HEK293 (cell line): ENCODE measurements around the gene CIB1.

Experiments
- CTCF ChIA-PET: fragments of 350-600 bp; formaldehyde crosslinking; extraction: SDS; loops from one replicate; lab custom pipeline; 2021; ENCODE audit warnings: antibody characterized with exemption; lab: Yijun Ruan, JAX
- POLR2A ChIA-PET: fragments of 300-600 bp; formaldehyde crosslinking; extraction: SDS; loops from one replicate; lab custom pipeline; 2020; ENCODE audit warnings: antibody characterized with exemption, inconsistent platforms; lab: Yijun Ruan, JAX
- H3K27ac ChIP-seq: fragments of 200-500 bp; sonication (Bioruptor generic); 2 replicates; pipeline ENCODE4 v1.5.1; 2014; ENCODE audit warnings: low read depth, low read length, control low read depth, inconsistent platforms; ENCODE audit errors: extremely low read depth
- H3K36me3 ChIP-seq, 2 experiments: fragments of 200-500 bp in 1 of 2; sonication (Bioruptor generic) in 1 of 2; 1 replicate in 1 of 2; 2 replicates in 1 of 2; pipeline ENCODE4 v1.5.1; 2014 to 2017; ENCODE audit warnings: inconsistent platforms in 2 of 2, low read length in 2 of 2; ENCODE audit not compliant: control insufficient read depth in 2 of 2, insufficient read depth in 1 of 2
- H3K4me1 ChIP-seq: fragments of 200-500 bp; sonication (Bioruptor generic); 2 replicates; pipeline ENCODE4 v1.5.1; 2014; ENCODE audit warnings: mild to moderate bottlenecking, low read length, inconsistent platforms; ENCODE audit not compliant: control insufficient read depth, insufficient read depth
- H3K4me3 ChIP-seq: 2 replicates; pipeline ENCODE4 v1.5.1; 2011; ENCODE audit warnings: low read depth, mild to moderate bottlenecking, control low read depth, low read length, moderate library complexity
- H3K9me3 ChIP-seq: fragments of 200-500 bp; sonication (Bioruptor generic); 2 replicates; pipeline ENCODE4 v1.5.1; 2014; ENCODE audit warnings: low read depth, low read length, inconsistent platforms; ENCODE audit not compliant: control insufficient read depth, insufficient read depth
- BCL11B ChIP-seq: fragments of 450-650 bp; formaldehyde crosslinking; IDR thresholded peaks from 2 replicates; pipeline ENCODE4 v1.5.1; 2016; ENCODE audit warnings: low read depth, missing biosample characterization, missing genetic modification characterization
- IKZF3 ChIP-seq: fragments of 450-650 bp; IDR thresholded peaks from 2 replicates; pipeline ENCODE4 v1.5.0; 2018; ENCODE audit warnings: missing biosample characterization, mild to moderate bottlenecking, missing genetic modification characterization, moderate library complexity
- KLF7 ChIP-seq: fragments of 450-650 bp; formaldehyde crosslinking; IDR thresholded peaks from 2 replicates; pipeline ENCODE4 v1.5.1; 2016; ENCODE audit warnings: missing biosample characterization, missing genetic modification characterization, borderline replicate concordance
- KLF8 ChIP-seq: fragments of 450-650 bp; formaldehyde crosslinking; IDR thresholded peaks from 2 replicates; pipeline ENCODE4 v1.5.1; 2016; ENCODE audit warnings: missing biosample characterization, missing genetic modification characterization
- SCRT1 ChIP-seq: fragments of 450-650 bp; formaldehyde crosslinking; IDR thresholded peaks from 2 replicates; pipeline ENCODE4 v1.5.1; 2016; ENCODE audit warnings: missing biosample characterization, missing genetic modification characterization, borderline replicate concordance
- SP3 ChIP-seq: fragments of 450-650 bp; formaldehyde crosslinking; IDR thresholded peaks from 2 replicates; pipeline ENCODE4 v1.5.1; 2016; ENCODE audit warnings: missing biosample characterization, missing genetic modification characterization
- ZNF133 ChIP-seq: fragments of 450-650 bp; formaldehyde crosslinking; IDR thresholded peaks from 2 replicates; pipeline ENCODE4 v1.5.1; 2016; ENCODE audit warnings: missing biosample characterization, missing genetic modification characterization
- ZNF404 ChIP-seq: fragments of 450-650 bp; formaldehyde crosslinking; IDR thresholded peaks from 2 replicates; pipeline ENCODE4 v1.5.1; 2017; ENCODE audit warnings: missing biosample characterization, missing genetic modification characterization
- ZNF585B ChIP-seq: fragments of 450-650 bp; formaldehyde crosslinking; IDR thresholded peaks from 2 replicates; pipeline ENCODE4 v1.5.1; 2016; ENCODE audit warnings: missing biosample characterization, missing genetic modification characterization
- ZNF629 ChIP-seq: fragments of 450-650 bp; formaldehyde crosslinking; IDR thresholded peaks from 2 replicates; pipeline ENCODE4 v1.5.1; 2017; ENCODE audit warnings: missing biosample characterization, missing genetic modification characterization
- ZNF658 ChIP-seq: fragments of 450-650 bp; formaldehyde crosslinking; IDR thresholded peaks from 2 replicates; pipeline ENCODE4; 2016; ENCODE audit warnings: missing biosample characterization, missing genetic modification characterization
- ZNF664 ChIP-seq: fragments of 450-650 bp; formaldehyde crosslinking; IDR thresholded peaks from 2 replicates; pipeline ENCODE4 v1.5.1; 2016; ENCODE audit warnings: missing biosample characterization, missing genetic modification characterization
- TF ChIP-seq, protein P1 (sequence below): fragments of 450-650 bp; formaldehyde crosslinking; IDR thresholded peaks from 2 replicates; pipeline ENCODE4 v1.5.1; 2016; ENCODE audit warnings: missing biosample characterization, missing genetic modification characterization
- TF ChIP-seq, protein P2 (sequence below): fragments of 450-650 bp; formaldehyde crosslinking; IDR thresholded peaks from 2 replicates; pipeline ENCODE4 v1.5.1; 2016; ENCODE audit warnings: missing biosample characterization, missing genetic modification characterization
- TF ChIP-seq, protein P3 (sequence below): fragments of 450-650 bp; IDR thresholded peaks from 2 replicates; pipeline ENCODE4 v1.5.1; 2018; ENCODE audit warnings: missing biosample characterization, missing genetic modification characterization
- TF ChIP-seq, protein P4 (sequence below): fragments of 450-650 bp; formaldehyde crosslinking; IDR thresholded peaks from 2 replicates; pipeline ENCODE4 v1.5.1; 2016; ENCODE audit warnings: missing biosample characterization, missing genetic modification characterization

The CIB1 gene

DNA sequence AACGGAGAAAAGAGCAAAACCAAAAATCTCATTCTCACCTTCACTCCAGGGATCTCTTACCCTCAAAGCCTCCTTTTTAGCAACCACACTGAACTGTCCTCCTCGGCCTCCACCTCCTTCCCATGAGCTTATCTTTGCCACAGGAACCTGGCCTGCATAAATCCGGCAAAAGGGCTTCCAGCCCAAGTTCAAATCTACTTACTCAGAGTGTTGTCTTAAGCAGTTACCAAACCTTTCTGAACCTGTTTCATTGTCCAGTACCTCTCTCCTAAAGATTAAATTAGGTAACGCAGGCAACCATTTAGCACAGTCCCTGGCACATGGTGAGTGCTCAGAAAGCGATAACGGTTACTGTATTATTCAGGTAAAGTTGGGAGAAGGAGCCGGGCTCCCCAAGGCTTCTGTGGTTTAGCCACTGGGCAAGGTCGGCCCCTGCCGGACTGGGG lies 777 bp downstream of the CIB1 start:
- peak overlapping the region; percentile 47; the same call in 1 of the 2 replicates for H3K27ac ChIP-seq
- H3K4me3 ChIP-seq = peak overlapping the region; percentile 72
- POLR2A ChIA-PET = interaction anchor here (0.6 to 3.0 kb wide), 19 partner anchors 8 to 722 kb away, joined by 3 to 38 read pairs (median 8); partner anchors contain the start of genes IQGAP1, NGRN, RCCD1 and SEMA4B
- TF ChIP-seq SP3 (tag by site-specific recombination) (no peak), ZNF629 (tag by site-specific recombination) (no peak), ZNF658 (tag by site-specific recombination) (no peak), KLF8 (tag by site-specific recombination) (no peak), ZNF404 (tag by site-specific recombination) (no peak), IKZF3 (tag by site-specific recombination) (no peak), BCL11B (tag by site-specific recombination) (no peak), KLF7 (no peak), ZNF133 (tag by site-specific recombination) (no peak), SCRT1 (no peak)
- TF ChIP-seq, protein P1, sequence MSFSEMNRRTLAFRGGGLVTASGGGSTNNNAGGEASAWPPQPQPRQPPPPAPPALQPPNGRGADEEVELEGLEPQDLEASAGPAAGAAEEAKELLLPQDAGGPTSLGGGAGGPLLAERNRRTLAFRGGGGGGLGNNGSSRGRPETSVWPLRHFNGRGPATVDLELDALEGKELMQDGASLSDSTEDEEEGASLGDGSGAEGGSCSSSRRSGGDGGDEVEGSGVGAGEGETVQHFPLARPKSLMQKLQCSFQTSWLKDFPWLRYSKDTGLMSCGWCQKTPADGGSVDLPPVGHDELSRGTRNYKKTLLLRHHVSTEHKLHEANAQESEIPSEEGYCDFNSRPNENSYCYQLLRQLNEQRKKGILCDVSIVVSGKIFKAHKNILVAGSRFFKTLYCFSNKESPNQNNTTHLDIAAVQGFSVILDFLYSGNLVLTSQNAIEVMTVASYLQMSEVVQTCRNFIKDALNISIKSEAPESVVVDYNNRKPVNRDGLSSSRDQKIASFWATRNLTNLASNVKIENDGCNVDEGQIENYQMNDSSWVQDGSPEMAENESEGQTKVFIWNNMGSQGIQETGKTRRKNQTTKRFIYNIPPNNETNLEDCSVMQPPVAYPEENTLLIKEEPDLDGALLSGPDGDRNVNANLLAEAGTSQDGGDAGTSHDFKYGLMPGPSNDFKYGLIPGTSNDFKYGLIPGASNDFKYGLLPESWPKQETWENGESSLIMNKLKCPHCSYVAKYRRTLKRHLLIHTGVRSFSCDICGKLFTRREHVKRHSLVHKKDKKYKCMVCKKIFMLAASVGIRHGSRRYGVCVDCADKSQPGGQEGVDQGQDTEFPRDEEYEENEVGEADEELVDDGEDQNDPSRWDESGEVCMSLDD = no peak
- TF ChIP-seq, protein P2, sequence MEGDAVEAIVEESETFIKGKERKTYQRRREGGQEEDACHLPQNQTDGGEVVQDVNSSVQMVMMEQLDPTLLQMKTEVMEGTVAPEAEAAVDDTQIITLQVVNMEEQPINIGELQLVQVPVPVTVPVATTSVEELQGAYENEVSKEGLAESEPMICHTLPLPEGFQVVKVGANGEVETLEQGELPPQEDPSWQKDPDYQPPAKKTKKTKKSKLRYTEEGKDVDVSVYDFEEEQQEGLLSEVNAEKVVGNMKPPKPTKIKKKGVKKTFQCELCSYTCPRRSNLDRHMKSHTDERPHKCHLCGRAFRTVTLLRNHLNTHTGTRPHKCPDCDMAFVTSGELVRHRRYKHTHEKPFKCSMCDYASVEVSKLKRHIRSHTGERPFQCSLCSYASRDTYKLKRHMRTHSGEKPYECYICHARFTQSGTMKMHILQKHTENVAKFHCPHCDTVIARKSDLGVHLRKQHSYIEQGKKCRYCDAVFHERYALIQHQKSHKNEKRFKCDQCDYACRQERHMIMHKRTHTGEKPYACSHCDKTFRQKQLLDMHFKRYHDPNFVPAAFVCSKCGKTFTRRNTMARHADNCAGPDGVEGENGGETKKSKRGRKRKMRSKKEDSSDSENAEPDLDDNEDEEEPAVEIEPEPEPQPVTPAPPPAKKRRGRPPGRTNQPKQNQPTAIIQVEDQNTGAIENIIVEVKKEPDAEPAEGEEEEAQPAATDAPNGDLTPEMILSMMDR = no peak
- TF ChIP-seq, protein P3, sequence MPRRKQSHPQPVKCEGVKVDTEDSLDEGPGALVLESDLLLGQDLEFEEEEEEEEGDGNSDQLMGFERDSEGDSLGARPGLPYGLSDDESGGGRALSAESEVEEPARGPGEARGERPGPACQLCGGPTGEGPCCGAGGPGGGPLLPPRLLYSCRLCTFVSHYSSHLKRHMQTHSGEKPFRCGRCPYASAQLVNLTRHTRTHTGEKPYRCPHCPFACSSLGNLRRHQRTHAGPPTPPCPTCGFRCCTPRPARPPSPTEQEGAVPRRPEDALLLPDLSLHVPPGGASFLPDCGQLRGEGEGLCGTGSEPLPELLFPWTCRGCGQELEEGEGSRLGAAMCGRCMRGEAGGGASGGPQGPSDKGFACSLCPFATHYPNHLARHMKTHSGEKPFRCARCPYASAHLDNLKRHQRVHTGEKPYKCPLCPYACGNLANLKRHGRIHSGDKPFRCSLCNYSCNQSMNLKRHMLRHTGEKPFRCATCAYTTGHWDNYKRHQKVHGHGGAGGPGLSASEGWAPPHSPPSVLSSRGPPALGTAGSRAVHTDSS = no peak
- H3K9me3 ChIP-seq = no peaks in the 10 kb centered on the region
- H3K4me1 ChIP-seq = no peaks in the 10 kb centered on the region
- CTCF ChIA-PET = interaction anchor here (0.7 to 4.8 kb wide), 11 partner anchors 10 to 653 kb away, joined by 3 to 38 read pairs (median 4); partner anchors contain the start of gene TTLL13
- H3K36me3 ChIP-seq = peaks cover 13 to 47% of the 10 kb centered on the region in 2 experiments; a peak in 2 of 3 replicates

DNA sequence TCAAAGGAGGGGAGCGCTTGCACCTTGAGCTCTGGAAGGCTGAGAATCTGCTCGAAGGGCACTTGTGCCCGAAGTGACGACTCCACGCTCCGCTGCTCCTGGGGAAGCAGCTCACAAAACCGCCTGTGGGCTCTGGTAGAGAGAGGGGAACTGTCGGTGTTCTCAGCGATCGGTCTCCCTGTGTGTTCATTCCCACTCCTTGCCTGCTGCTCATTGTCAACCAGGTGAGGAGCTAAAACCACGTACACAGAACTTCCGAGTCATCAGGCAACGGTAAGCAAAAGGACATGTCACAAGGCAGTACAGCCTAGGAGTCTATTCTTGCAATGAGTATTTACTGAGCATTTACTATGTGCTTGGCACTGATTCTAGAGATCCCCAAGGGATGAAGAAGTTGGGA lies 1.5 kb downstream of the CIB1 start:
- H3K36me3 ChIP-seq = peaks cover 5 to 50% of the 10 kb centered on the region in 2 experiments; a peak in 2 of 3 replicates
- POLR2A ChIA-PET = interaction anchor here (0.5 to 3.0 kb wide), 7 partner anchors 11 to 337 kb away, joined by 3 to 38 read pairs (median 8); partner anchors contain the start of genes NGRN, SEMA4B and TTLL13
- TF ChIP-seq, protein P4, sequence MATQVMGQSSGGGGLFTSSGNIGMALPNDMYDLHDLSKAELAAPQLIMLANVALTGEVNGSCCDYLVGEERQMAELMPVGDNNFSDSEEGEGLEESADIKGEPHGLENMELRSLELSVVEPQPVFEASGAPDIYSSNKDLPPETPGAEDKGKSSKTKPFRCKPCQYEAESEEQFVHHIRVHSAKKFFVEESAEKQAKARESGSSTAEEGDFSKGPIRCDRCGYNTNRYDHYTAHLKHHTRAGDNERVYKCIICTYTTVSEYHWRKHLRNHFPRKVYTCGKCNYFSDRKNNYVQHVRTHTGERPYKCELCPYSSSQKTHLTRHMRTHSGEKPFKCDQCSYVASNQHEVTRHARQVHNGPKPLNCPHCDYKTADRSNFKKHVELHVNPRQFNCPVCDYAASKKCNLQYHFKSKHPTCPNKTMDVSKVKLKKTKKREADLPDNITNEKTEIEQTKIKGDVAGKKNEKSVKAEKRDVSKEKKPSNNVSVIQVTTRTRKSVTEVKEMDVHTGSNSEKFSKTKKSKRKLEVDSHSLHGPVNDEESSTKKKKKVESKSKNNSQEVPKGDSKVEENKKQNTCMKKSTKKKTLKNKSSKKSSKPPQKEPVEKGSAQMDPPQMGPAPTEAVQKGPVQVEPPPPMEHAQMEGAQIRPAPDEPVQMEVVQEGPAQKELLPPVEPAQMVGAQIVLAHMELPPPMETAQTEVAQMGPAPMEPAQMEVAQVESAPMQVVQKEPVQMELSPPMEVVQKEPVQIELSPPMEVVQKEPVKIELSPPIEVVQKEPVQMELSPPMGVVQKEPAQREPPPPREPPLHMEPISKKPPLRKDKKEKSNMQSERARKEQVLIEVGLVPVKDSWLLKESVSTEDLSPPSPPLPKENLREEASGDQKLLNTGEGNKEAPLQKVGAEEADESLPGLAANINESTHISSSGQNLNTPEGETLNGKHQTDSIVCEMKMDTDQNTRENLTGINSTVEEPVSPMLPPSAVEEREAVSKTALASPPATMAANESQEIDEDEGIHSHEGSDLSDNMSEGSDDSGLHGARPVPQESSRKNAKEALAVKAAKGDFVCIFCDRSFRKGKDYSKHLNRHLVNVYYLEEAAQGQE (tag by site-specific recombination) = no peak
- TF ChIP-seq ZNF664 (tag by site-specific recombination) = peak; percentile 93
- TF ChIP-seq ZNF585B = no peak
- no peaks in the 10 kb centered on the region for H3K9me3 ChIP-seq
- no peak overlapping the region for H3K27ac ChIP-seq
- CTCF ChIA-PET = interaction anchor here (0.7 to 4.8 kb wide), 12 partner anchors 9 to 654 kb away, joined by 3 to 38 read pairs (median 4); partner anchors contain the start of gene TTLL13
- H3K4me1 ChIP-seq = no peaks in the 10 kb centered on the region
- H3K4me3 ChIP-seq = no peak overlapping the region
